ENCODE results near the gene TMBIM4. TPM values are rescaled to one million over a fixed set of nuclear protein-coding genes. Genes with fewer than 3 reads are reported as not detected.
"Not testable (repeated sequence)": the region's sequence is repeated elsewhere in the genome, so short reads cannot be mapped to it uniquely, and the experiment has no call there.

Gene TMBIM4, protein sequence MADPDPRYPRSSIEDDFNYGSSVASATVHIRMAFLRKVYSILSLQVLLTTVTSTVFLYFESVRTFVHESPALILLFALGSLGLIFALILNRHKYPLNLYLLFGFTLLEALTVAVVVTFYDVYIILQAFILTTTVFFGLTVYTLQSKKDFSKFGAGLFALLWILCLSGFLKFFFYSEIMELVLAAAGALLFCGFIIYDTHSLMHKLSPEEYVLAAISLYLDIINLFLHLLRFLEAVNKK
- 100 to 1,000 TPM in 1 of 4 donors, 10 to 100 TPM in 3; 73.5 to 110 (median 80.9) TPM for total RNA-seq

- no peaks in the 10 kb centered on the region for H3K27me3 ChIP-seq
- in situ Hi-C loops (cut with MboI; ENCODE audit: low sequenced_read_pairs in 4 of 4) = loop anchor here in 1 of 4 donors (25.0 kb wide), 1 partner anchor 143 kb away; the partner anchor contains the start of gene HELB
- ATAC-seq (peak; percentile 93 to 95), DNase-seq (peak; percentile 77 to 78)
- TF ChIP-seq, protein P1, sequence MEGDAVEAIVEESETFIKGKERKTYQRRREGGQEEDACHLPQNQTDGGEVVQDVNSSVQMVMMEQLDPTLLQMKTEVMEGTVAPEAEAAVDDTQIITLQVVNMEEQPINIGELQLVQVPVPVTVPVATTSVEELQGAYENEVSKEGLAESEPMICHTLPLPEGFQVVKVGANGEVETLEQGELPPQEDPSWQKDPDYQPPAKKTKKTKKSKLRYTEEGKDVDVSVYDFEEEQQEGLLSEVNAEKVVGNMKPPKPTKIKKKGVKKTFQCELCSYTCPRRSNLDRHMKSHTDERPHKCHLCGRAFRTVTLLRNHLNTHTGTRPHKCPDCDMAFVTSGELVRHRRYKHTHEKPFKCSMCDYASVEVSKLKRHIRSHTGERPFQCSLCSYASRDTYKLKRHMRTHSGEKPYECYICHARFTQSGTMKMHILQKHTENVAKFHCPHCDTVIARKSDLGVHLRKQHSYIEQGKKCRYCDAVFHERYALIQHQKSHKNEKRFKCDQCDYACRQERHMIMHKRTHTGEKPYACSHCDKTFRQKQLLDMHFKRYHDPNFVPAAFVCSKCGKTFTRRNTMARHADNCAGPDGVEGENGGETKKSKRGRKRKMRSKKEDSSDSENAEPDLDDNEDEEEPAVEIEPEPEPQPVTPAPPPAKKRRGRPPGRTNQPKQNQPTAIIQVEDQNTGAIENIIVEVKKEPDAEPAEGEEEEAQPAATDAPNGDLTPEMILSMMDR (IDR thresholded peaks at IDR 0.05 in 4 of 5, conservative IDR thresholded peaks at IDR 0.05 in 1 of 5) = peak; percentile 52 to 72 (median 60)
- TF ChIP-seq POLR2A (IDR thresholded peaks at IDR 0.05) = peak; percentile 49 to 54
- peaks cover 0 to 6% (median 0%) of the 10 kb centered on the region in 3 donors for H3K9me3 ChIP-seq
- H3K4me1 ChIP-seq = peaks cover 15 to 23% of the 10 kb centered on the region in 2 donors
- peak within 1 kb of the TSS; percentile 82 to 98 (median 94) for H3K4me3 ChIP-seq
- peak within 1 kb of the TSS; percentile 93 to 98 (median 94) for H3K27ac ChIP-seq
- peaks cover 0 to 4% of the 10 kb centered on the region in 2 donors for H3K36me3 ChIP-seq
- intact Hi-C loops (cut with DNase I; ENCODE audit: low total_unique reads) = loop anchor here (2.0 to 10.0 kb wide), 3 partner anchors 25 to 135 kb away; partner anchors contain the start of genes HELB and LLPH
Measured at GRCh38 chr12:66169221-66170170, at the start of gene TMBIM4. Gene TMBIM4 (minus strand): TSS chr12:66169996. CDS start chr12:66169951, 45 bp downstream.

DNA sequence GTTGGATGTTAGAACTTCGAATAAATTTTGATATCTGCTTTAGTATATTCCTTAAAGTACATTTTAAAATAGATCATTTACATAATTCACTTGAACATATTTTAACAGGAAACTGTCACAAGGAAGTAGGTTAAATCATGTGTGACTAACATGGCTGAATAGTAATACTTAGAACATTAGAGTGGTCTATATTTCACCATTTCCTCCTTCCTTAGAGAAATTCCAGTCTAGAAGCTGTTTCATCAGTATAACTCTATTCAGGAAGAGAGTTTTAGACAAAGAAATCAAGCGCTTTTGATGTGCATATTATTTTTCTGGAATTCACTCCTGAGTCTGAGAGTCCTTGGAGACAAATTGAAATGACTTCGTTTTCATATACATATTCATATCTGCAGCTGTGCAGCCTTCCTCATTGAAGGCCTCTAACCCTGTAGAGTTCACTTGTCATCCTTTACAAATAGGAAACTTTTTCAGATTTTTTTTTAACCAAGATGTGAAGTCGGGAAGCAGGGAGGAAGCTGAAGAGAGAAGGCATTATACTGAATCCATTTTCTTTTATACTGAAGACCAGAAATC is 47.6 kb upstream of the TMBIM4 start:
- Histone ChIP-seq H3K4me3 (no peak overlapping the region), H3K36me3 (peaks cover 0 to 4% of the 10 kb centered on the region in 2 donors), H3K27ac (no peak overlapping the region), H3K27me3 (no peaks in the 10 kb centered on the region), H3K4me1 (no peaks in the 10 kb centered on the region), H3K9me3 (no peaks in the 10 kb centered on the region)
- TF ChIP-seq, protein P1 (IDR thresholded peaks at IDR 0.05 in 4 of 5, conservative IDR thresholded peaks at IDR 0.05 in 1 of 5) = no peak
- TF ChIP-seq POLR2A (IDR thresholded peaks at IDR 0.05) = no peak
- no peak for ATAC-seq
- in situ Hi-C loops (cut with MboI; ENCODE audit: low sequenced_read_pairs in 4 of 4) = no loop called here
- intact Hi-C loops (cut with DNase I; ENCODE audit: low total_unique reads) = no loop called here
- no peak for DNase-seq

DNA sequence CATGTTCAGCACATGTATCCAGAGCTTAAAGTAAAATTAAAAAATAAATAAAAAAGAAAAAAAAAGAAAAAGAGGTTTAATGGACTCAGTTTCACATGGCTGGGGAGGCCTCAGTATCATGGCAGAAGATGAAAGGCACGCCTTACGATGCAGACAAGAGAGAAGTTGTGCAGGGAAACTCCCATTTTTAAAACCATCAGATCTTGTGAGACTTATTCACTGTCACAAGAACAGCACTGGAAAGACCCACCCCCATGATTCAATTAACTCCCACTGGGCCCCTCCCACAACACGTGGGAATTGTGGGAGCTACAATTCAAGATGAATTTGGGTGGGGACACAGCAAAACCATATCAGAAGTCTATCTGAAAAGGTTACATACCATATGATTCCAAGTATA is 43.2 kb upstream of the TMBIM4 start:
- H3K27ac ChIP-seq; ATAC-seq; H3K9me3 ChIP-seq; H3K27me3 ChIP-seq; DNase-seq; intact Hi-C loops (cut with DNase I; ENCODE audit: low total_unique reads); in situ Hi-C loops (cut with MboI; ENCODE audit: low sequenced_read_pairs in 4 of 4); H3K36me3 ChIP-seq; H3K4me3 ChIP-seq; H3K4me1 ChIP-seq: not testable (repeated sequence)

DNA sequence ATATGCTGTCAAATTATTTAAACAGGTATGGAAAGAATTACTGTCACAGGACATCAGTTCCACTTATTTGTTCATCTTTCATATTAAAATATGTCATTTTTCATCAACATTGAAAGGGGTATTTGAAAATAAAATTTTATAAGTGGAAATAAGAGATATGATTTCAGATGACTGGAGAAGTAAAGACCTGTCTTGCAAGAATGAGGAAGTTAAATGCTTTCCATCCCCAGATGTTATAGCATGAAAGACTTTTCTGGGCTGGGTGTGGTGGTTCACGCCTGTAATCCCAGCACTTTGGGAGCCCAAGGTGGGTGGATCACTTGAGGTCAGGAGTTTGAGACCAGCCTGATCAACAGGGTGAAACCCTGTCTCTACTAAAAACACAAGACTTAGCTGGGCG is 41.8 kb upstream of the TMBIM4 start:
- intact Hi-C loops (cut with DNase I; ENCODE audit: low total_unique reads); H3K27ac ChIP-seq; DNase-seq; H3K27me3 ChIP-seq; H3K9me3 ChIP-seq; H3K36me3 ChIP-seq; in situ Hi-C loops (cut with MboI; ENCODE audit: low sequenced_read_pairs in 4 of 4); H3K4me1 ChIP-seq; ATAC-seq; H3K4me3 ChIP-seq: not testable (repeated sequence)

GRCh38 chr12:66210840-66211239 is 41.0 kb upstream of the TMBIM4 start:
- Histone ChIP-seq H3K27me3 (no peaks in the 10 kb centered on the region), H3K36me3 (no peaks in the 10 kb centered on the region), H3K4me1 (no peaks in the 10 kb centered on the region), H3K9me3 (no peaks in the 10 kb centered on the region), H3K4me3 (no peak overlapping the region), H3K27ac (no peak overlapping the region)
- TF ChIP-seq, protein P1 (IDR thresholded peaks at IDR 0.05 in 4 of 5, conservative IDR thresholded peaks at IDR 0.05 in 1 of 5) = no peak
- TF ChIP-seq POLR2A (IDR thresholded peaks at IDR 0.05) = no peak
- ATAC-seq (no peak), DNase-seq (no peak)
- intact Hi-C loops (cut with DNase I; ENCODE audit: low total_unique reads) = no loop called here
- in situ Hi-C loops (cut with MboI; ENCODE audit: low sequenced_read_pairs in 4 of 4) = no loop called here

All from gastrocnemius medialis (tissue), 4 donors.